ENCODE results near the gene SS18L1.

Gene SS18L1

GRCh38 chr20:62205618-62206387 is 62.2 kb downstream of the SS18L1 start:
- no peak for TF ChIP-seq GATA2 (IDR thresholded peaks at IDR 0.05; ENCODE audit: low read depth, low read length)
- TF ChIP-seq GATA3 (IDR thresholded peaks at IDR 0.05; ENCODE audit: low read depth, low read length), result no peak

GRCh38 chr20:62206388-62206775 is 62.8 kb downstream of the SS18L1 start:
- no peak for TF ChIP-seq GATA2 (IDR thresholded peaks at IDR 0.05; ENCODE audit: low read depth, low read length)
- TF ChIP-seq GATA3 (IDR thresholded peaks at IDR 0.05; ENCODE audit: low read depth, low read length), result no peak

GRCh38 chr20:62208061-62208794 is 64.7 kb downstream of the SS18L1 start:
- no peak for TF ChIP-seq GATA3 (IDR thresholded peaks at IDR 0.05; ENCODE audit: low read depth, low read length)
- no peak for TF ChIP-seq GATA2 (IDR thresholded peaks at IDR 0.05; ENCODE audit: low read depth, low read length)

GRCh38 chr20:62208795-62209755 is 65.5 kb downstream of the SS18L1 start:
- TF ChIP-seq GATA2 (IDR thresholded peaks at IDR 0.05; ENCODE audit: low read depth, low read length) (no peak), GATA3 (IDR thresholded peaks at IDR 0.05; ENCODE audit: low read depth, low read length) (no peak)

GRCh38 chr20:62209850-62210495 is 66.4 kb downstream of the SS18L1 start:
- TF ChIP-seq GATA2 (IDR thresholded peaks at IDR 0.05; ENCODE audit: low read depth, low read length) (no peak), GATA3 (IDR thresholded peaks at IDR 0.05; ENCODE audit: low read depth, low read length) (no peak)

- TF ChIP-seq GATA3 (IDR thresholded peaks at IDR 0.05; ENCODE audit: low read depth, low read length), result no peak
Measured at GRCh38 chr20:62210496-62210855, 66.9 kb downstream of the SS18L1 start.

- no peak for TF ChIP-seq GATA2 (IDR thresholded peaks at IDR 0.05; ENCODE audit: low read depth, low read length)
- TF ChIP-seq GATA3 (IDR thresholded peaks at IDR 0.05; ENCODE audit: low read depth, low read length), result no peak
Measured at GRCh38 chr20:62211216-62211615, 67.6 kb downstream of the SS18L1 start.

GRCh38 chr20:62211769-62212288 is 68.3 kb downstream of the SS18L1 start:
- no peak for TF ChIP-seq GATA2 (IDR thresholded peaks at IDR 0.05; ENCODE audit: low read depth, low read length)
- no peak for TF ChIP-seq GATA3 (IDR thresholded peaks at IDR 0.05; ENCODE audit: low read depth, low read length)

- TF ChIP-seq GATA3 (IDR thresholded peaks at IDR 0.05; ENCODE audit: low read depth, low read length) (no peak), GATA2 (IDR thresholded peaks at IDR 0.05; ENCODE audit: low read depth, low read length) (no peak)
Measured at GRCh38 chr20:62212299-62212698, 68.7 kb downstream of the SS18L1 start.

- TF ChIP-seq GATA2 (IDR thresholded peaks at IDR 0.05; ENCODE audit: low read depth, low read length) (no peak), GATA3 (IDR thresholded peaks at IDR 0.05; ENCODE audit: low read depth, low read length) (no peak)
Measured at GRCh38 chr20:62214067-62214466, 70.5 kb downstream of the SS18L1 start.

- TF ChIP-seq GATA2 (IDR thresholded peaks at IDR 0.05; ENCODE audit: low read depth, low read length) (no peak), GATA3 (IDR thresholded peaks at IDR 0.05; ENCODE audit: low read depth, low read length) (no peak)
Measured at GRCh38 chr20:62215020-62215990, 71.7 kb downstream of the SS18L1 start.

- TF ChIP-seq GATA2 (IDR thresholded peaks at IDR 0.05; ENCODE audit: low read depth, low read length), result no peak
- TF ChIP-seq GATA3 (IDR thresholded peaks at IDR 0.05; ENCODE audit: low read depth, low read length), result no peak
Measured at GRCh38 chr20:62215991-62216635, 72.5 kb downstream of the SS18L1 start.
